Liver (tissue), 3 donors: ENCODE measurements around the gene TP53TG5.

Experiments used
- CTCF ChIP-seq: fragments of 150-350 bp; IDR thresholded peaks from 2 replicates; pipeline ENCODE4 v1.5.1; 2017; ENCODE audit warnings: improper control_type of control experiment, low read depth, low read length; ENCODE audit not compliant: missing input control
- EGR1 ChIP-seq, 2 donors: IDR thresholded peaks; 2 replicates each; pipeline ENCODE4 v1.6.1; 2016 to 2018; ENCODE audit warnings: antibody characterized with exemption in 2 of 2, low read depth in 2 of 2
- JUND ChIP-seq, 2 donors: IDR thresholded peaks; 2 replicates each; pipeline ENCODE4 v1.6.1; 2016; ENCODE audit warnings: antibody characterized with exemption in 2 of 2
- RXRA ChIP-seq, 2 donors: IDR thresholded peaks; 2 replicates each; pipeline ENCODE4 v1.6.1; 2017 to 2018; ENCODE audit warnings: antibody characterized with exemption in 2 of 2, mild to moderate bottlenecking in 1 of 2
- YY1 ChIP-seq: IDR thresholded peaks from 2 replicates; pipeline ENCODE4 v1.6.1; 2016; ENCODE audit warnings: antibody characterized with exemption, mild to moderate bottlenecking
- TF ChIP-seq, protein P1 (sequence below): IDR thresholded peaks from 2 replicates; pipeline ENCODE4 v1.6.1; 2016; ENCODE audit warnings: antibody characterized with exemption, mild to moderate bottlenecking
- donor health status: healthy.
- donor health status: healthy.

DNA sequence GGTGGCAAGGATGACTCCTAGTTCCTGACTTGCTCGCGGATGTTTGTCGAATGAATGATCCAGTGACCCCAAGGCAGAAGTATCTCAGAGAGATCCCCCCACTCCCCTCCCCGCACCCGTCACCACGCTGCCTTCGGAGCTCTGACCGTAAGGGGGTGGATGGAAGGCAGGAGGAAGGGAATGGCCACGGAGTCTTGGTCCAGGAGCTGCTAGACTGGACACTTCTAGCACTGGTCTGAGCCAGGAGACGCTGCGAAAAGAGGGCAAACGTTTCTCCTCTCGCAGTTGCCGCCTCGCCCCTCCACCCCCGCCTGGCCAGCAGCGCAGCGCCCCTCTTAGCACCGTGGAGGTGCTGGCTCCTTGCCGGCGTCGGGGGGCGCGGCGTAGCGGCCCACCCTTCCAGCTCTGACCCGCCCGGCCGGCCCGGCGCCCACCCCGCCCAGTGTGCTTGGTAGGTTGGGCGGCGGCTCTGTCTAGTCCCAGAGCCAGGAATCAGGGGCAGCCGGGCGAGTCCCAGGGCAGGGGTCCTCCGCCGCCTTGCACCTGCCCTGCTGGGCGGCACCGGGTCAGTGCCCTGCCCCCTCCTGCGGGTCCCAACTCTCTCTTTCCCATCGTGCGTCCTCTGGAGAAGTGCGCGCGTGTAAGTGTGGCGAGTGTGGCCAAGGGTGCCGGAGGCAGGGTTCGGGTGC, 27.6 kb upstream of the TP53TG5 start:
- TF ChIP-seq EGR1 (IDR thresholded peaks at IDR 0.05; ENCODE audit: low read depth in 2 of 2) (no peak), CTCF (no peak), JUND (IDR thresholded peaks at IDR 0.05) (no peak), YY1 (no peak), RXRA (IDR thresholded peaks at IDR 0.05) (no peak)
- TF ChIP-seq, protein P1, sequence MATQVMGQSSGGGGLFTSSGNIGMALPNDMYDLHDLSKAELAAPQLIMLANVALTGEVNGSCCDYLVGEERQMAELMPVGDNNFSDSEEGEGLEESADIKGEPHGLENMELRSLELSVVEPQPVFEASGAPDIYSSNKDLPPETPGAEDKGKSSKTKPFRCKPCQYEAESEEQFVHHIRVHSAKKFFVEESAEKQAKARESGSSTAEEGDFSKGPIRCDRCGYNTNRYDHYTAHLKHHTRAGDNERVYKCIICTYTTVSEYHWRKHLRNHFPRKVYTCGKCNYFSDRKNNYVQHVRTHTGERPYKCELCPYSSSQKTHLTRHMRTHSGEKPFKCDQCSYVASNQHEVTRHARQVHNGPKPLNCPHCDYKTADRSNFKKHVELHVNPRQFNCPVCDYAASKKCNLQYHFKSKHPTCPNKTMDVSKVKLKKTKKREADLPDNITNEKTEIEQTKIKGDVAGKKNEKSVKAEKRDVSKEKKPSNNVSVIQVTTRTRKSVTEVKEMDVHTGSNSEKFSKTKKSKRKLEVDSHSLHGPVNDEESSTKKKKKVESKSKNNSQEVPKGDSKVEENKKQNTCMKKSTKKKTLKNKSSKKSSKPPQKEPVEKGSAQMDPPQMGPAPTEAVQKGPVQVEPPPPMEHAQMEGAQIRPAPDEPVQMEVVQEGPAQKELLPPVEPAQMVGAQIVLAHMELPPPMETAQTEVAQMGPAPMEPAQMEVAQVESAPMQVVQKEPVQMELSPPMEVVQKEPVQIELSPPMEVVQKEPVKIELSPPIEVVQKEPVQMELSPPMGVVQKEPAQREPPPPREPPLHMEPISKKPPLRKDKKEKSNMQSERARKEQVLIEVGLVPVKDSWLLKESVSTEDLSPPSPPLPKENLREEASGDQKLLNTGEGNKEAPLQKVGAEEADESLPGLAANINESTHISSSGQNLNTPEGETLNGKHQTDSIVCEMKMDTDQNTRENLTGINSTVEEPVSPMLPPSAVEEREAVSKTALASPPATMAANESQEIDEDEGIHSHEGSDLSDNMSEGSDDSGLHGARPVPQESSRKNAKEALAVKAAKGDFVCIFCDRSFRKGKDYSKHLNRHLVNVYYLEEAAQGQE, result no peak
